ENCODE measurements around the gene QRICH2. TPM values are rescaled to one million over a fixed set of nuclear protein-coding genes. Genes with fewer than 3 reads are reported as not detected.

The QRICH2 gene
- total RNA-seq, 4 donors from 2014 or later: 1.7 to 2.7 (median 2.0) TPM

- Histone ChIP-seq H3K27me3 (no peaks in the 10 kb centered on the region), H3K9me3 (no peaks in the 10 kb centered on the region), H3K4me3 (no peak overlapping the region), H3K27ac (no peak overlapping the region), H3K36me3 (peaks cover 0 to 18% of the 10 kb centered on the region in 2 donors), H3K4me1 (peaks cover 0 to 22% (median 3%) of the 10 kb centered on the region in 3 donors)
- no peak for TF ChIP-seq POLR2A (IDR thresholded peaks at IDR 0.05)
- WGBS, 2 donors (ENCODE audit: low coverage in 1 of 2): 93 to 100% methylated on average over 3 to 5 of the region's 9 CpGs
- ATAC-seq: no peak
Measured at GRCh38 chr17:76335716-76336381, 27.8 kb upstream of the QRICH2 start.

GRCh38 chr17:76333673-76334505, 25.8 kb upstream of the QRICH2 start:
- no peak for ATAC-seq
- 81 to 89% methylated on average over 9 to 11 of the region's 11 CpGs for WGBS, 2 donors (ENCODE audit: low coverage in 1 of 2)
- no peaks in the 10 kb centered on the region for H3K27me3 ChIP-seq

GRCh38 chr17:76331083-76331482, 23.0 kb upstream of the QRICH2 start:
- no peak for ATAC-seq
- H3K36me3 ChIP-seq: peaks cover 0 to 66% of the 10 kb centered on the region in 2 donors

More at GRCh38 chr17:76333673-76334505, 25.8 kb upstream of the QRICH2 start:
- TF ChIP-seq CTCF (IDR thresholded peaks at IDR 0.05): no peak
- TF ChIP-seq POLR2AphosphoS5 (IDR thresholded peaks at IDR 0.05): no peak
- TF ChIP-seq EP300 (IDR thresholded peaks at IDR 0.05): no peak
- no peak for TF ChIP-seq POLR2A (IDR thresholded peaks at IDR 0.05)
- Histone ChIP-seq H3K36me3 (peaks cover 0 to 37% of the 10 kb centered on the region in 2 donors), H3K4me3 (no peak overlapping the region), H3K4me1 (peaks cover 0 to 17% (median 3%) of the 10 kb centered on the region in 3 donors), H3K27ac (no peak overlapping the region), H3K9me3 (no peaks in the 10 kb centered on the region)

GRCh38 chr17:76329664-76330063, 21.6 kb upstream of the QRICH2 start:
- ATAC-seq: no peak
- Histone ChIP-seq H3K4me3 (no peak overlapping the region), H3K27ac (no peak overlapping the region), H3K4me1 (no peaks in the 10 kb centered on the region), H3K36me3 (peaks cover 0 to 78% of the 10 kb centered on the region in 2 donors), H3K27me3 (no peaks in the 10 kb centered on the region), H3K9me3 (no peaks in the 10 kb centered on the region)
- no peak for TF ChIP-seq POLR2AphosphoS5 (IDR thresholded peaks at IDR 0.05)
- TF ChIP-seq CTCF (IDR thresholded peaks at IDR 0.05): no peak
- TF ChIP-seq EP300 (IDR thresholded peaks at IDR 0.05): no peak
- no peak for TF ChIP-seq POLR2A (IDR thresholded peaks at IDR 0.05)
- WGBS, 2 donors (ENCODE audit: low coverage in 1 of 2): 89 to 100% methylated on average over 1 to 4 of the region's 8 CpGs

More at GRCh38 chr17:76331083-76331482, 23.0 kb upstream of the QRICH2 start:
- Histone ChIP-seq H3K4me3 (no peak overlapping the region), H3K27ac (no peak overlapping the region), H3K27me3 (no peaks in the 10 kb centered on the region), H3K9me3 (no peaks in the 10 kb centered on the region), H3K4me1 (no peaks in the 10 kb centered on the region)
- TF ChIP-seq EP300 (IDR thresholded peaks at IDR 0.05): no peak
- no peak for TF ChIP-seq POLR2AphosphoS5 (IDR thresholded peaks at IDR 0.05)
- TF ChIP-seq CTCF (IDR thresholded peaks at IDR 0.05): no peak
- no peak for TF ChIP-seq POLR2A (IDR thresholded peaks at IDR 0.05)
- 96% methylated on average over 2 of the region's 2 CpGs; no CpG with 5 or more reads in 1 of the 2 donors for WGBS, 2 donors (ENCODE audit: low coverage in 1 of 2)

- H3K4me3 ChIP-seq: no peak overlapping the region
- no peak for TF ChIP-seq EP300 (IDR thresholded peaks at IDR 0.05)
- no peak for TF ChIP-seq POLR2AphosphoS5 (IDR thresholded peaks at IDR 0.05)
- TF ChIP-seq CTCF (IDR thresholded peaks at IDR 0.05): no peak
- no peak for TF ChIP-seq POLR2A (IDR thresholded peaks at IDR 0.05)
- no peaks in the 10 kb centered on the region for H3K4me1 ChIP-seq
- WGBS, 2 donors (ENCODE audit: low coverage in 1 of 2): 80 to 87% methylated on average over 4 to 6 of the region's 6 CpGs
- no peak overlapping the region for H3K27ac ChIP-seq
- peaks cover 0 to 96% of the 10 kb centered on the region in 2 donors for H3K36me3 ChIP-seq
- ATAC-seq: no peak
- H3K27me3 ChIP-seq: no peaks in the 10 kb centered on the region
- H3K9me3 ChIP-seq: no peaks in the 10 kb centered on the region
Measured at GRCh38 chr17:76327696-76328095, 19.6 kb upstream of the QRICH2 start.

All from gastroesophageal sphincter (tissue), 4 donors.